ENCODE results near the gene WNT10A. TPM values are rescaled to one million over a fixed set of nuclear protein-coding genes. Genes with fewer than 3 reads are reported as not detected.
A peak's percentile ranks its signal among the peaks of the same experiment; 100 is the strongest.

Gene WNT10A
- total RNA-seq, 1 donor from 2014 or later = not detected

- H3K4me3 Mint-ChIP-seq = no peak overlapping the region
Measured at GRCh38 chr2:218896501-218897393, 16.1 kb downstream of the WNT10A start.

GRCh38 chr2:218897394-218898108 lies 16.9 kb downstream of the WNT10A start:
- H3K9ac ChIP-seq = no peak overlapping the region
- peak; percentile 40 for DNase-seq (ENCODE audit: low spot score)
- peaks cover 10% of the 10 kb centered on the region for H3K4me1 ChIP-seq
- no peak overlapping the region for H3K4me3 Mint-ChIP-seq
- no peaks in the 10 kb centered on the region for H3F3A ChIP-seq (ENCODE audit: low read depth)
- H3K36me3 ChIP-seq = no peaks in the 10 kb centered on the region
- no peaks in the 10 kb centered on the region for H3K36me3 Mint-ChIP-seq
- H3K4me3 ChIP-seq = peak overlapping the region; percentile 18
- no peak for TF ChIP-seq CTCF (IDR thresholded peaks at IDR 0.05)
- peak; percentile 67 for TF ChIP-seq EZH2 (IDR thresholded peaks at IDR 0.05)
- no peak overlapping the region for H3K27ac Mint-ChIP-seq
- no peak overlapping the region for H3K27ac ChIP-seq
- peaks cover 45% of the 10 kb centered on the region for H4K20me1 ChIP-seq (ENCODE audit: low read depth)
- H3K4me2 ChIP-seq = peak overlapping the region; percentile 57
- peaks cover 7% of the 10 kb centered on the region for H3K9me3 Mint-ChIP-seq
- no peak overlapping the region for H2AFZ ChIP-seq (replicated peaks)
- H3K27me3 Mint-ChIP-seq (ENCODE audit: insufficient read depth, low read depth) = peaks cover 76% of the 10 kb centered on the region
- peaks cover 16% of the 10 kb centered on the region for H3K4me1 Mint-ChIP-seq
- H3K9me3 ChIP-seq (ENCODE audit: low read depth) = no peaks in the 10 kb centered on the region
- peaks cover 100% of the 10 kb centered on the region for H3K27me3 ChIP-seq
- no peaks in the 10 kb centered on the region for H3K79me2 ChIP-seq (ENCODE audit: low read depth)

More at GRCh38 chr2:218896501-218897393, 16.1 kb downstream of the WNT10A start:
- H3K9me3 ChIP-seq (ENCODE audit: low read depth) = no peaks in the 10 kb centered on the region
- peak overlapping the region; percentile 57 for H3K4me2 ChIP-seq
- no peak overlapping the region for H3K27ac ChIP-seq
- peak; percentile 9 for TF ChIP-seq CTCF (IDR thresholded peaks at IDR 0.05)
- peak; percentile 63 for TF ChIP-seq EZH2phosphoT487 (IDR thresholded peaks at IDR 0.05)
- TF ChIP-seq EZH2 (IDR thresholded peaks at IDR 0.05) = peak; percentile 58
- peaks cover 49% of the 10 kb centered on the region for H4K20me1 ChIP-seq (ENCODE audit: low read depth)
- DNase-seq (ENCODE audit: low spot score) = peak; percentile 58
- H3K36me3 ChIP-seq = no peaks in the 10 kb centered on the region
- no peaks in the 10 kb centered on the region for H3K79me2 ChIP-seq (ENCODE audit: low read depth)
- no peak overlapping the region for H3K27ac Mint-ChIP-seq
- H3K4me1 Mint-ChIP-seq = peaks cover 16% of the 10 kb centered on the region
- H3K27me3 ChIP-seq = peaks cover 100% of the 10 kb centered on the region
- no peak overlapping the region for H3K9ac ChIP-seq
- H3K27me3 Mint-ChIP-seq (ENCODE audit: insufficient read depth, low read depth) = peaks cover 75% of the 10 kb centered on the region
- H2AFZ ChIP-seq (replicated peaks) = no peak overlapping the region
- no peaks in the 10 kb centered on the region for H3F3A ChIP-seq (ENCODE audit: low read depth)
- peaks cover 7% of the 10 kb centered on the region for H3K9me3 Mint-ChIP-seq
- no peaks in the 10 kb centered on the region for H3K36me3 Mint-ChIP-seq
- H3K4me1 ChIP-seq = peaks cover 10% of the 10 kb centered on the region
- peak overlapping the region; percentile 18 for H3K4me3 ChIP-seq

GRCh38 chr2:218898109-218898878 lies 17.6 kb downstream of the WNT10A start:
- no peak overlapping the region for H3K27ac Mint-ChIP-seq
- H3K36me3 ChIP-seq = no peaks in the 10 kb centered on the region
- H3F3A ChIP-seq (ENCODE audit: low read depth) = no peaks in the 10 kb centered on the region
- H2AFZ ChIP-seq (replicated peaks) = no peak overlapping the region
- TF ChIP-seq CTCF (IDR thresholded peaks at IDR 0.05) (peak; percentile 96), EZH2 (IDR thresholded peaks at IDR 0.05) (peak; percentile 68), EZH2phosphoT487 (IDR thresholded peaks at IDR 0.05) (peak; percentile 48)
- peak; percentile 88 for DNase-seq (ENCODE audit: low spot score)
- no peak overlapping the region for H3K27ac ChIP-seq
- peaks cover 100% of the 10 kb centered on the region for H3K27me3 ChIP-seq
- H3K36me3 Mint-ChIP-seq = no peaks in the 10 kb centered on the region
- H4K20me1 ChIP-seq (ENCODE audit: low read depth) = peaks cover 45% of the 10 kb centered on the region
- no peak overlapping the region for H3K4me2 ChIP-seq
- H3K9ac ChIP-seq = no peak overlapping the region
- H3K4me1 ChIP-seq = peaks cover 10% of the 10 kb centered on the region
- H3K27me3 Mint-ChIP-seq (ENCODE audit: insufficient read depth, low read depth) = peaks cover 74% of the 10 kb centered on the region
- no peak overlapping the region for H3K4me3 ChIP-seq
- no peaks in the 10 kb centered on the region for H3K9me3 ChIP-seq (ENCODE audit: low read depth)
- peaks cover 7% of the 10 kb centered on the region for H3K9me3 Mint-ChIP-seq
- no peaks in the 10 kb centered on the region for H3K79me2 ChIP-seq (ENCODE audit: low read depth)
- peak overlapping the region; percentile 59 for H3K4me3 Mint-ChIP-seq
- H3K4me1 Mint-ChIP-seq = peaks cover 16% of the 10 kb centered on the region
